Caco-2 (cell line): ENCODE data around the gene PPM1B. TPM values are rescaled to one million over a fixed set of nuclear protein-coding genes. Genes with fewer than 3 reads are reported as not detected.

ENCODE experiments used
- BruUV-seq: library from RNA; stranded (reverse); fragments of 400-500 nt; replicated peaks from 2 replicates; lab custom pipeline; 2021; lab: Mats Ljungman, UMichigan
- CTCF ChIA-PET: fragments of 300-600 bp; sonication (Branson Sonifier 250); formaldehyde crosslinking; loops from one replicate; lab custom pipeline; 2022; ENCODE audit warnings: antibody characterized with exemption; lab: Charles Lee
- POLR2A ChIA-PET: fragments of 300-600 bp; sonication (Branson Sonifier 250); formaldehyde crosslinking; loops from one replicate; lab custom pipeline; 2022; ENCODE audit warnings: antibody characterized with exemption; lab: Charles Lee
- DNase-seq, 2 experiments: peaks; one replicate each; pipeline versions ENCODE4 v3.0.0 to v3.0.0-alpha.2; 2020 to 2022
- H3K27me3 ChIP-seq: replicated peaks from 2 replicates; pipeline ENCODE4 v1.6.0; 2011; ENCODE audit warnings: low read length; ENCODE audit not compliant: control insufficient read depth, insufficient read depth
- H3K36me3 ChIP-seq: 2 replicates; pipeline ENCODE4 v1.5.1; 2011; ENCODE audit warnings: low read length; ENCODE audit not compliant: control insufficient read depth, insufficient read depth
- H3K4me1 ChIP-seq: fragments of 250-450 bp; sonication (Bioruptor Pico); 2 replicates; pipeline ENCODE4 v1.5.1; 2020; ENCODE audit warnings: mild to moderate bottlenecking
- H3K4me3 ChIP-seq: 2 replicates; pipeline ENCODE4 v1.5.1; 2011; ENCODE audit warnings: low read depth, mild to moderate bottlenecking, control low read depth, low read length
- H3K9me3 ChIP-seq: fragments of 250-450 bp; sonication (Bioruptor Pico); 2 replicates; pipeline ENCODE4 v1.5.1; 2020; ENCODE audit warnings: mild to moderate bottlenecking, moderate library complexity
- H3K27ac Mint-ChIP-seq: one replicate; pipeline ENCODE4 v1.8.0; 2022; ENCODE audit warnings: mixed read lengths; ENCODE audit not compliant: unreplicated experiment
- H3K27me3 Mint-ChIP-seq: one replicate; pipeline ENCODE4 v1.8.0; 2022; ENCODE audit warnings: mixed read lengths; ENCODE audit not compliant: insufficient read depth, unreplicated experiment
- H3K36me3 Mint-ChIP-seq: one replicate; pipeline ENCODE4 v1.8.0; 2022; ENCODE audit warnings: mild to moderate bottlenecking, mixed read lengths; ENCODE audit not compliant: insufficient read depth, unreplicated experiment
- H3K4me1 Mint-ChIP-seq: one replicate; pipeline ENCODE4 v1.8.0; 2022; ENCODE audit warnings: low read depth, mixed read lengths; ENCODE audit not compliant: unreplicated experiment
- H3K4me3 Mint-ChIP-seq: one replicate; pipeline ENCODE4 v1.8.0; 2022; ENCODE audit warnings: mild to moderate bottlenecking, moderate library complexity, mixed read lengths; ENCODE audit not compliant: unreplicated experiment
- H3K9me3 Mint-ChIP-seq: one replicate; pipeline ENCODE4 v1.8.0; 2022; ENCODE audit warnings: mixed read lengths; ENCODE audit not compliant: unreplicated experiment
- intact Hi-C: fragments of 100-400 bp; cut with micrococcal nuclease; formaldehyde crosslinking; loops from one replicate; pipeline ENCODE4 v1.10.0; 2022; ENCODE audit not compliant: unreplicated experiment
- total RNA-seq: library from RNA; stranded (reverse); gene quantifications from 2 replicates; pipeline ENCODE4 v1.2.3, GENCODE V29; 2022
- TF ChIP-seq, protein P1 (sequence below), 2 experiments: fragments of 200-600 bp in 1 of 2; IDR thresholded peaks; 1 replicate in 1 of 2; 2 replicates in 1 of 2; pipeline versions ENCODE4 v1.5.1 to v1.8.0; 2011 to 2022; ENCODE audit warnings: antibody characterized with exemption in 1 of 2, control low read depth in 1 of 2, inconsistent platforms in 1 of 2, low read depth in 1 of 2, low read length in 1 of 2, mild to moderate bottlenecking in 1 of 2, moderate library complexity in 1 of 2; ENCODE audit not compliant: insufficient read depth in 1 of 2, severe bottlenecking in 1 of 2, unreplicated experiment in 1 of 2

Gene PPM1B
- total RNA-seq, 1 experiment from 2014 or later, result 82.9 TPM

DNA sequence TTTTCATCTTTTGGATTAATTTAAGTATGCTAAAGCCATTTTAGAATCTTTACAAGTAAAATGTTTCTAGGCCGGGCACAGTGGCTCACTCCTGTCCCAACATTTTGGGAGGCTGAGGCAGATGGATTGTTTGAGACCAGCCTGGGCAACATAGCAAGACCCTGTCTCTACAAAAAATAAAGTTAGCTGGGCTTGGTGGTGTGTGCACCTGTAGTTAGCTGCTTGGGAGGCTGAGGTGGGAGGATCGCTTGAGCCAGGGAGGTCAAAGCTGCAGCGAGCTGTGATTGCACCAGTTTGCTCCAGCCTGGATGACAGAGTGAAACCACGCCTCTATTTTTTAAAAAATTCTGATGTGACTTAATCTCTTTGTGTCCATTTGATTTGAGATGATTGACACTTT, 3.9 kb downstream of the PPM1B start:
- peaks cover 19% of the 10 kb centered on the region for H3K4me1 ChIP-seq
- H3K27ac Mint-ChIP-seq, result no peak overlapping the region
- no peak for DNase-seq
- intact Hi-C loops, result no loop called here
- BruUV-seq, result no TSS peak
- H3K9me3 ChIP-seq, result no peaks in the 10 kb centered on the region
- no peaks in the 10 kb centered on the region for H3K36me3 ChIP-seq
- CTCF ChIA-PET, result no interaction called here
- H3K27me3 Mint-ChIP-seq, result no peaks in the 10 kb centered on the region
- H3K27me3 ChIP-seq, result no peaks in the 10 kb centered on the region
- no peak overlapping the region for H3K4me3 ChIP-seq
- TF ChIP-seq, protein P1, sequence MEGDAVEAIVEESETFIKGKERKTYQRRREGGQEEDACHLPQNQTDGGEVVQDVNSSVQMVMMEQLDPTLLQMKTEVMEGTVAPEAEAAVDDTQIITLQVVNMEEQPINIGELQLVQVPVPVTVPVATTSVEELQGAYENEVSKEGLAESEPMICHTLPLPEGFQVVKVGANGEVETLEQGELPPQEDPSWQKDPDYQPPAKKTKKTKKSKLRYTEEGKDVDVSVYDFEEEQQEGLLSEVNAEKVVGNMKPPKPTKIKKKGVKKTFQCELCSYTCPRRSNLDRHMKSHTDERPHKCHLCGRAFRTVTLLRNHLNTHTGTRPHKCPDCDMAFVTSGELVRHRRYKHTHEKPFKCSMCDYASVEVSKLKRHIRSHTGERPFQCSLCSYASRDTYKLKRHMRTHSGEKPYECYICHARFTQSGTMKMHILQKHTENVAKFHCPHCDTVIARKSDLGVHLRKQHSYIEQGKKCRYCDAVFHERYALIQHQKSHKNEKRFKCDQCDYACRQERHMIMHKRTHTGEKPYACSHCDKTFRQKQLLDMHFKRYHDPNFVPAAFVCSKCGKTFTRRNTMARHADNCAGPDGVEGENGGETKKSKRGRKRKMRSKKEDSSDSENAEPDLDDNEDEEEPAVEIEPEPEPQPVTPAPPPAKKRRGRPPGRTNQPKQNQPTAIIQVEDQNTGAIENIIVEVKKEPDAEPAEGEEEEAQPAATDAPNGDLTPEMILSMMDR (IDR thresholded peaks at IDR 0.05; ENCODE audit: insufficient read depth in 1 of 2, low read depth in 1 of 2, low read length in 1 of 2, severe bottlenecking in 1 of 2, unreplicated experiment in 1 of 2), result no peak
- POLR2A ChIA-PET, result no interaction called here
- peaks cover 31% of the 10 kb centered on the region for H3K4me1 Mint-ChIP-seq
- H3K9me3 Mint-ChIP-seq, result no peaks in the 10 kb centered on the region
- peaks cover 40% of the 10 kb centered on the region for H3K36me3 Mint-ChIP-seq
- H3K4me3 Mint-ChIP-seq, result no peak overlapping the region

DNA sequence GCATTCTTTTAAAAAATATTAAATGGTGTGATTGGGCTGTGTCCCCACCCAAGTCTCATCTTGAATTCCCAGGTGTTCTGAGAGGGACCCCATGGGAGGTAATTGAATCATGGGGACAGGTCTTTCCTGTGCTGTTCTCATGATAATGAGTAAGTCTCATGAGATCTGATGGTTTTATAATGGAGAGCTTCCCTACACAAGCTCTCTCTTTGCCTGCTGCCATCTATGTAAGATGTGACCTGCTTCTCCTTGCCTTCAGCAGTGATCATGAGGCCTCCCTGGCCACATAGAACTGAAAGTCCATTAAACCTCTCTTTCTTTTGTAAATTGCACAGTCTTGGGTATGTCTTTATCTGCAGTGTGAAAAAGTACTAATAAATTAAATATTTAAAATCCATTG, 10.3 kb downstream of the PPM1B start:
- CTCF ChIA-PET, result no interaction called here
- TF ChIP-seq, protein P1 (IDR thresholded peaks at IDR 0.05; ENCODE audit: insufficient read depth in 1 of 2, low read depth in 1 of 2, low read length in 1 of 2, severe bottlenecking in 1 of 2, unreplicated experiment in 1 of 2), result no peak
- no peaks in the 10 kb centered on the region for H3K36me3 ChIP-seq
- no peak overlapping the region for H3K4me3 ChIP-seq
- Mint-ChIP-seq H3K4me3 (no peak overlapping the region), H3K36me3 (peaks cover 40% of the 10 kb centered on the region), H3K4me1 (peaks cover 22% of the 10 kb centered on the region), H3K27ac (no peak overlapping the region), H3K27me3 (no peaks in the 10 kb centered on the region), H3K9me3 (no peaks in the 10 kb centered on the region)
- BruUV-seq, result no TSS peak
- intact Hi-C loops, result no loop called here
- POLR2A ChIA-PET, result no interaction called here
- no peaks in the 10 kb centered on the region for H3K27me3 ChIP-seq
- H3K9me3 ChIP-seq, result no peaks in the 10 kb centered on the region
- no peak for DNase-seq
- H3K4me1 ChIP-seq, result peaks cover 14% of the 10 kb centered on the region

DNA sequence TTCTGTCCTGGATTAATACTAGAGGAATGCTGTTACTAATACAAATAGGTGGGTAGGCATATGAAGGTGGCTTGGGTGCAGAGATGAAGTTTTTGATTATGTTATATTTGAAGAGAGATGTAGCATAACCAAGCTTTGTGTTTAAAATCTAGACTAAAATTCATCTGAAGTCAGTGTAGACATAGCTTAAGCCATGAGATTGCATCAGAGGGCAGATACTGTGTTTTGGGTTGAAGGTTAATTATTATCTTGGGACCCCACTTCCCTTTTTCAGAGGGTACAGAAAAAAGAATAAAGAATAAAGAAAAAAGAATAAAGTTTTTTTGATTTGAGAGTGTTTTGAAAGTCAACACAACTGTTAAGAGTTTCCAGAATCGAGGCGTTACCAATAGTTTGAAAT, 13.0 kb downstream of the PPM1B start:
- H3K36me3 ChIP-seq, result no peaks in the 10 kb centered on the region
- BruUV-seq, result no TSS peak
- no peaks in the 10 kb centered on the region for H3K9me3 ChIP-seq
- Mint-ChIP-seq H3K27ac (no peak overlapping the region), H3K4me1 (peaks cover 21% of the 10 kb centered on the region), H3K9me3 (no peaks in the 10 kb centered on the region), H3K36me3 (peaks cover 40% of the 10 kb centered on the region), H3K27me3 (no peaks in the 10 kb centered on the region), H3K4me3 (no peak overlapping the region)
- H3K4me1 ChIP-seq, result no peaks in the 10 kb centered on the region
- ChIA-PET POLR2A (interaction anchor here (0.5 kb wide), 1 partner anchor 13 kb away, joined by 6 read pairs; the partner anchor contains the start of gene PPM1B), CTCF (no interaction called here)
- H3K4me3 ChIP-seq, result no peak overlapping the region
- TF ChIP-seq, protein P1 (IDR thresholded peaks at IDR 0.05; ENCODE audit: insufficient read depth in 1 of 2, low read depth in 1 of 2, low read length in 1 of 2, severe bottlenecking in 1 of 2, unreplicated experiment in 1 of 2), result no peak
- H3K27me3 ChIP-seq, result no peaks in the 10 kb centered on the region
- intact Hi-C loops, result no loop called here
- no peak for DNase-seq
